Activated CD4-positive, alpha-beta memory T cell treated with anti-CD3 and anti-CD28 coated beads, Interleukin-2, amount 10 ng/mL, durations not matched to agents 7 days and 5 days (primary cell): Measurements from ENCODE around the gene CCDC38. TPM values are rescaled to one million over a fixed set of nuclear protein-coding genes. Genes with fewer than 3 reads are reported as not detected.

Experiments
- CTCF ChIA-PET: fragments of 350-600 bp; sonication (Branson Sonifier 250); formaldehyde crosslinking; loops from one replicate; lab custom pipeline; 2021; ENCODE audit warnings: antibody characterized with exemption, inconsistent platforms; lab: Charles Lee
- POLR2A ChIA-PET: fragments of 350-600 bp; sonication (Branson Sonifier 250); formaldehyde crosslinking; loops from one replicate; lab custom pipeline; 2021; ENCODE audit warnings: antibody characterized with exemption; lab: Charles Lee
- DNase-seq: peaks from one replicate; pipeline ENCODE4 v3.0.0-alpha.2; 2020
- H3K27ac Mint-ChIP-seq: one replicate; pipeline ENCODE4 v1.8.0; 2021; ENCODE audit warnings: mild to moderate bottlenecking, mixed read lengths
- H3K27me3 Mint-ChIP-seq: one replicate; pipeline ENCODE4 v1.8.0; 2021; ENCODE audit warnings: mixed read lengths
- H3K36me3 Mint-ChIP-seq: one replicate; pipeline ENCODE4 v1.8.0; 2021; ENCODE audit warnings: low read depth, mixed read lengths
- H3K4me1 Mint-ChIP-seq: one replicate; pipeline ENCODE4 v1.8.0; 2021; ENCODE audit warnings: mixed read lengths
- H3K4me3 Mint-ChIP-seq: one replicate; pipeline ENCODE4 v1.8.0; 2021; ENCODE audit warnings: mild to moderate bottlenecking, mixed read lengths
- H3K9me3 Mint-ChIP-seq: one replicate; pipeline ENCODE4 v1.8.0; 2021; ENCODE audit warnings: mixed read lengths
- total RNA-seq, 2 experiments: library from RNA; stranded (reverse); gene quantifications; one replicate each; pipeline ENCODE4 v1.2.3, GENCODE V29; 2021

Gene CCDC38
- not detected for total RNA-seq

DNA sequence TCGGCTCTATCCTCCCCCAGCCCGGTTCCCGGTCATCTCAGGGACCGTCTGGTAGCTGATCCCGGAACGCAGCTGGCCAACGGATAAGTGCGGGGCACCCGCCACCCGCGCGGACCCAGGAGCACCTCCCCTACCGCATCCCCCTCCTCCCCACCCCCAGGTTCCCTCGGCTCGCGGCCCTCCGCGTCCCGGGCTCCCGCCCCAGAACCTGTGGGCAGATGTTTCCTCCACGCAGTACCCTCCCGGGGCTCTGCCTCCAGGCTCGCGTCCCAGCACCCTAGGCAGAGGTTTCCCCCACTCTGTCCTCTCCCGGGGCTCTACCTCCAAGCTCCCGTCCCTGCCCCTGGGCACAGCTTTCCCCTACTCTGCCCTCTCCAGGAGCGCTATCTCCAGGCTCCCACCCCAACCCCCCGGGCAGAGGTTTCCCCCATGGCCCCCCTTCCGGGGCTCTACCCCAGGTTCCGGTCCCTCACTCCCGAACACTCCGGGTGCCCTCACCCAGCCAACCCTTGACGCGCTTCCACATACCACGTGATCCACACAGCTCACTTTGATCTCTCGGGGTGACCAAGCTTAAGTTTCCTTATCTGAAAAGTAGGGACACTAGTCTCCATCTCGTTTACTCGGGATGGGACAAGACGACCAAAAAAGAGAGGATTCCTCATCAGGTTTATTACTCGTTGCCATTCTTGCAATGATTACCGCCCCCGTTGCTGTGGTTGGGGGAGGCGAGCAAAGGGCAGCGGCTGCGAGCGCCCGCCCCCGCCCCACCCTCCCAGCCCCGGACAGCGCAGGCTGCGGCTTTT lies at the start of gene CCDC38:
Gene CCDC38 (minus strand): TSS at position 91 of the 806 bp plus-strand sequence. CDS start 6,105 bp downstream, outside the sequence.
- peak; percentile 86 for DNase-seq
- H3K36me3 Mint-ChIP-seq, result no peaks in the 10 kb centered on the region
- peak within 1 kb of the TSS; percentile 85 for H3K27ac Mint-ChIP-seq
- H3K4me1 Mint-ChIP-seq, result peaks cover 12% of the 10 kb centered on the region
- H3K27me3 Mint-ChIP-seq, result peaks cover 6% of the 10 kb centered on the region
- peak within 1 kb of the TSS; percentile 95 for H3K4me3 Mint-ChIP-seq
- CTCF ChIA-PET, result interaction anchor here (0.8 to 4.3 kb wide), 8 partner anchors 11 to 870 kb away, joined by 3 to 34 read pairs (median 6); partner anchors contain the start of genes LTA4H and NR2C1
- H3K9me3 Mint-ChIP-seq, result no peaks in the 10 kb centered on the region
- POLR2A ChIA-PET, result interaction anchor here (0.8 to 2.5 kb wide), 23 partner anchors 12 to 970 kb away, joined by 3 to 11 read pairs (median 3); partner anchors contain the start of genes CDK17, HAL, LTA4H and METAP2

- CTCF ChIA-PET, result interaction anchor here (1.3 to 2.5 kb wide), 2 partner anchors 8 to 72 kb away, joined by 3 to 17 read pairs; no protein-coding TSS in a partner anchor
- Mint-ChIP-seq H3K36me3 (no peaks in the 10 kb centered on the region), H3K4me1 (no peaks in the 10 kb centered on the region), H3K9me3 (no peaks in the 10 kb centered on the region), H3K27me3 (peaks cover 3% of the 10 kb centered on the region), H3K27ac (no peak overlapping the region), H3K4me3 (no peak overlapping the region)
- POLR2A ChIA-PET, result interaction anchor here (0.9 kb wide), 1 partner anchor 48 kb away, joined by 3 read pairs; the partner anchor contains the start of gene CCDC38
- no peak for DNase-seq
Observed at GRCh38 chr12:95990136-95990535, 47.7 kb upstream of the CCDC38 start.

- Mint-ChIP-seq H3K9me3 (no peaks in the 10 kb centered on the region), H3K4me1 (no peaks in the 10 kb centered on the region), H3K27ac (no peak overlapping the region), H3K27me3 (peaks cover 3% of the 10 kb centered on the region), H3K36me3 (no peaks in the 10 kb centered on the region), H3K4me3 (no peak overlapping the region)
- POLR2A ChIA-PET, result interaction anchor here (0.9 to 1.5 kb wide), 3 partner anchors 47 to 187 kb away, joined by 3 read pairs; partner anchors contain the start of gene CCDC38
- CTCF ChIA-PET, result interaction anchor here (1.3 to 2.5 kb wide), 2 partner anchors 9 to 72 kb away, joined by 3 to 17 read pairs; no protein-coding TSS in a partner anchor
- no peak for DNase-seq
Observed at GRCh38 chr12:95989504-95990123, 47.2 kb upstream of the CCDC38 start.

GRCh38 chr12:95988506-95989275 lies 46.3 kb upstream of the CCDC38 start:
- peaks cover 3% of the 10 kb centered on the region for H3K27me3 Mint-ChIP-seq
- H3K27ac Mint-ChIP-seq, result no peak overlapping the region
- no peaks in the 10 kb centered on the region for H3K9me3 Mint-ChIP-seq
- CTCF ChIA-PET, result interaction anchor here (2.5 kb wide), 1 partner anchor 10 kb away, joined by 17 read pairs; no protein-coding TSS in a partner anchor
- H3K4me3 Mint-ChIP-seq, result no peak overlapping the region
- POLR2A ChIA-PET, result interaction anchor here (0.9 to 1.5 kb wide), 2 partner anchors 60 to 188 kb away, joined by 3 read pairs; no protein-coding TSS in a partner anchor
- no peak for DNase-seq
- no peaks in the 10 kb centered on the region for H3K36me3 Mint-ChIP-seq
- H3K4me1 Mint-ChIP-seq, result no peaks in the 10 kb centered on the region

DNA sequence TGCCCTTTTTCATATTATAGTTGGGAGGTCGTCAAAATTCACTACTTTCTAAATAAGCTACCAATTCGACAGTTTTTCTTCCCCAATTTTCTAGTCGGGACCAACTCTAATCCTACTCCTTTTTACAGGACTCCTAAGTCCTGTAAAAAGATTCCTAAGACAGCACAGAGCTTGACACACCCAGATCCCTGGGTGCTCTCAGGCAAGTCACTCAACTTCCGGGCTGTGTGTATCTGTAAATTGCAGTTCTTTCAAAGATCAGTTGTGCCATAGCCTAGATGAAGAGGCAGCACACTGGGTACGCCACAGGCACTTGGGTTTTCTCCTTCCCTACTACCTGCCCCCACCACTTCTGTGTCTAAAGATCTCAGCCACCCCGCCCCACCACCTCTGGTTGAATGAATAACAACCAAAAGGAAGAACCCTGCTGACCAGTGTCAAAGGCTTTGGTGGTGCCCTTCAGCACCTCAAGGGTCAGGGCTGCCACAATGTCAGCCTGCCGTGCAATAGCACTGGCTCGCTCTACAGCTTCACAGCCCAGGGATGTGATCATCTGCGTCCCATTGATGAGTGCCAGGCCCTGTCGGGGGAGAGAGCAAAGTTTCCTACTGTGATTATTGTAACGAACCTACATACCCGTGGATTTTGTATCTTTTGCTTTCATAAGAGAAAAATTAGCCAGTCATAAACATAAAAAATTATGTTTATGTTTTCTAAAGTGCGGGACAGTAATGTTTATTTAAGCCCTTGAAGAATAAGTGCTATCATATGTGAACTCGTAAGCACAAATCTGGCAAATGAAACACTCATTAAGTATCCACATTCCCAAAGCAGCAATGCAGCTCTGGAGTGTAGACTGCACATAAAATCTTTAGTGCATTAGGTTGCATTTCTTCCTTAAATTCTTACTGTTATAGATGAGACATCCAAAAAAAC lies 44.5 kb upstream of the CCDC38 start:
- Mint-ChIP-seq H3K9me3 (no peaks in the 10 kb centered on the region), H3K36me3 (no peaks in the 10 kb centered on the region), H3K27ac (no peak overlapping the region), H3K4me1 (no peaks in the 10 kb centered on the region), H3K27me3 (no peaks in the 10 kb centered on the region), H3K4me3 (no peak overlapping the region)
- POLR2A ChIA-PET, result no interaction called here
- CTCF ChIA-PET, result no interaction called here
- no peak for DNase-seq

DNA sequence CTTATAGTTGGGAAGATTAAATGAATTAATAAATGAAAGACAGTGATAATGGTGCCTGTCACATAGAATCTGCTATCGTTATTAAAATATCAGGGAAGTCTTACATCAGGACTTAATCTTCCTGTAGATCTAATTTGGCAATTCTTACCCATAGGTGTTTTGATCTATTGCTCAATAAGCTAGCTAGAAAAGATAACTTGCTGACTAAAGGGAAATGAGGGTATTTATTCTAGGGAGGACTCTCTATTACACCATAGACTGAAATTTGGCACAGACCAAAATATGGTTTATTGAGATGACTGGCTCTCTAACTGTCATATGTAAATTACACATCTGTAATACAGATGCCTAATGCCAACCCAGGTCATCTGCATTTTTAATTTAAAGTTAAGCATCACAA lies 42.3 kb upstream of the CCDC38 start:
- Mint-ChIP-seq H3K36me3 (no peaks in the 10 kb centered on the region), H3K4me3 (no peak overlapping the region), H3K9me3 (no peaks in the 10 kb centered on the region), H3K27me3 (no peaks in the 10 kb centered on the region), H3K4me1 (no peaks in the 10 kb centered on the region), H3K27ac (no peak overlapping the region)
- no peak for DNase-seq
- POLR2A ChIA-PET, result no interaction called here
- CTCF ChIA-PET, result interaction anchor here (0.6 kb wide), 1 partner anchor 1326 kb away, joined by 3 read pairs; no protein-coding TSS in a partner anchor

DNA sequence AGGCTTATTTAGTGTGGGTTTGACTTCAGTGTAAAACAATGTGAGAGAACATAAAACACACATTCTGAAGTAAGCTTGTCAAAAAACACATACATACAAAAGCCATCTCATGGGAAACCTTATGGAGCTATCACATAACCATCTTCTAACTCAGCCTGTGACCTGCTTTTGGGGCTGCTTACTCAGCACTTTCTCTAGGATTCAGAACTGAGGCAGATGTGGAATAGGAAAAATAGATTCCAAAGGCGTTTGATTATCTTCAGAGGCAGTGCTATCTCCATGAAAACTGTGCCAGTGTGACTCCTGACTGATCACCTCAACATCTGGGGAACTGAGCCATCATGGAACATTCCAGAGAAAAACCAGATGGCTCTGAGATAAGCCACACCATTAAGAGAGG lies 40.2 kb upstream of the CCDC38 start:
- ChIA-PET POLR2A (no interaction called here), CTCF (no interaction called here)
- no peak for DNase-seq
- Mint-ChIP-seq H3K27me3 (no peaks in the 10 kb centered on the region), H3K27ac (no peak overlapping the region), H3K9me3 (no peaks in the 10 kb centered on the region), H3K36me3 (no peaks in the 10 kb centered on the region), H3K4me1 (no peaks in the 10 kb centered on the region), H3K4me3 (no peak overlapping the region)

DNA sequence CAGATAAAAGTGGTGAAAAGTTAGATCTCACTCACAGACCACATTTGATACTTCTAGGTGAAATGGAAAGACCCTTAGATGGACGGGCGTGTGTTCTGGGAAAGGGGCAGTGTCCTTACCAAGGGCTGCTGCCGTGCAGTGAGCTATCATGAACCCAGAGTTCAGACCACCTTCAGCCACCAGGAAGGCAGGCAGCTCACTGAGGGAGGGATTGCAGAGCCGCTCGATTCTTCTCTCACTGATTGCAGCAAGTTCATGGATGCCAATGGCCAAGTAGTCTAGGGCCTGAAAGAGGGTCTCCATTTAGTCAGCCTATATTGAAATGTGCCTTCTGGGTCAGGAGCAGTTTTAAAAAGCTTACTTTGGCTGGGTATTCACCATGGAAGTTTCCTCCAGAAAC lies 38.0 kb upstream of the CCDC38 start:
- Mint-ChIP-seq H3K27ac (no peak overlapping the region), H3K4me1 (no peaks in the 10 kb centered on the region), H3K27me3 (no peaks in the 10 kb centered on the region), H3K36me3 (no peaks in the 10 kb centered on the region), H3K9me3 (no peaks in the 10 kb centered on the region), H3K4me3 (no peak overlapping the region)
- DNase-seq, result no peak
- POLR2A ChIA-PET, result no interaction called here
- CTCF ChIA-PET, result no interaction called here

GRCh38 chr12:95978774-95979173 lies 36.4 kb upstream of the CCDC38 start:
- DNase-seq, result no peak
- CTCF ChIA-PET, result no interaction called here
- H3K9me3 Mint-ChIP-seq, result no peaks in the 10 kb centered on the region
- H3K27ac Mint-ChIP-seq, result no peak overlapping the region
- H3K36me3 Mint-ChIP-seq, result no peaks in the 10 kb centered on the region
- no peaks in the 10 kb centered on the region for H3K27me3 Mint-ChIP-seq
- POLR2A ChIA-PET, result no interaction called here
- no peak overlapping the region for H3K4me3 Mint-ChIP-seq
- H3K4me1 Mint-ChIP-seq, result no peaks in the 10 kb centered on the region

DNA sequence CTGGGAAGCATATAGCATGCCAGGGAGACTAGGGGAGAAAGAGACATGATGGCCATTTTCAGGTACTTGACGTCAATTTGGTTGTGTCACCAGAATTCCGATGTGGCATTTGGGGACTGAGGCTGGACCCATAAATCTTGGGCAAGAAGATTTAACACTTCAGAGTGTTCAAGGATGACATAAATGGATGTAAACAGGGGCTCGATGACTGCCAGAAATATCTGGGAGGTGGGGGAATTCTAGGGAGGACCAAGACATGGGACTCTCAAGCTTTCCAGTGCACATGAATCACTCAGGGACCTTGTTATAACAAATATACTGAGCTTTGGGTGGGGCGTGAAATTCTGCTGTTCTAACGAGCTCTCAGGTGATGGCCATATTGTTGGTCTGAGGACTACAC lies 35.9 kb upstream of the CCDC38 start:
- DNase-seq, result no peak
- Mint-ChIP-seq H3K36me3 (no peaks in the 10 kb centered on the region), H3K4me1 (no peaks in the 10 kb centered on the region), H3K27me3 (no peaks in the 10 kb centered on the region), H3K27ac (no peak overlapping the region), H3K4me3 (no peak overlapping the region), H3K9me3 (no peaks in the 10 kb centered on the region)
- POLR2A ChIA-PET, result no interaction called here
- CTCF ChIA-PET, result no interaction called here

DNA sequence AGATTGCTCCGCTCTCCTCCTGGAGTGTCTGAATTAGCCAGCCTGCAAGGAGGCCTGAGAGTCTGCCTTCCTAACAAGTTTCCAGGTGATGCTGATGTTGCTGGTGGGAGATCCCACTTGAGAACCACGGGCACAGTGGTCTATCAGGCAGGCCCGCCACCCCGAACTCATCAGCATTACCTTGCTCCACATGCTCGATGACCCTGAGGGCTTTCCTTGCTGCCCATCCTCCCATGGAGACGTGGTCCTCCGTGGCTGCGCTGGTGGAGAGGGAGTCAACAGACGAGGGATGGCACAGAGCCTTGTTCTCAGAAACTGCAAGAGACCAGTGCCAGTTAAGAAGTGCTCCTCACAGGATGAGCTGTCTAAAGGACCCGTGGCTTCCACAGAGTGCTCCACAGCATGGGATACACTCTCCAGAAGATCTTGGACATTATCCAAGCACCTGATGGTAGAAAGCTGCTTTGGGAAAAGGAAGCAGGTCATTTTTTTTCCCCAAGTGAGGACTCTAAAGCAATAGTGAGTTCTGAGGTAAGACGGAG lies 35.4 kb upstream of the CCDC38 start:
- H3K36me3 Mint-ChIP-seq, result no peaks in the 10 kb centered on the region
- no peaks in the 10 kb centered on the region for H3K9me3 Mint-ChIP-seq
- no peak for DNase-seq
- H3K27me3 Mint-ChIP-seq, result no peaks in the 10 kb centered on the region
- H3K4me3 Mint-ChIP-seq, result no peak overlapping the region
- POLR2A ChIA-PET, result no interaction called here
- no peak overlapping the region for H3K27ac Mint-ChIP-seq
- H3K4me1 Mint-ChIP-seq, result no peaks in the 10 kb centered on the region
- CTCF ChIA-PET, result no interaction called here
